CD4-positive, alpha-beta T cell treated with Interleukin-17A for 1 hour (primary cell): Measurements from ENCODE around the gene CYGB.
"Not testable (repeated sequence)": the region's sequence is repeated elsewhere in the genome, so short reads cannot be mapped to it uniquely, and the experiment has no call there.

Experiments
- DNase-seq: peaks from one replicate; pipeline ENCODE4 v3.0.0-alpha.2; 2020

CYGB gene

GRCh38 chr17:76519048-76519966 is 18.2 kb downstream of the CYGB start:
- DNase-seq, result no peak

- no peak for DNase-seq
Measured at GRCh38 chr17:76517638-76518038, 19.9 kb downstream of the CYGB start.

GRCh38 chr17:76515274-76515949 is 22.1 kb downstream of the CYGB start:
- peak; percentile 93 for DNase-seq

- not testable (repeated sequence) for DNase-seq
Measured at GRCh38 chr17:76514355-76514754, 23.2 kb downstream of the CYGB start.

- no peak for DNase-seq
Measured at GRCh38 chr17:76513306-76513692, 24.2 kb downstream of the CYGB start.

GRCh38 chr17:76512366-76513305 is 24.9 kb downstream of the CYGB start:
- no peak for DNase-seq

GRCh38 chr17:76511668-76512365 is 25.7 kb downstream of the CYGB start:
- DNase-seq, result peak; percentile 27

- no peak for DNase-seq
Measured at GRCh38 chr17:76510831-76511244, 26.7 kb downstream of the CYGB start.

GRCh38 chr17:76508472-76509063 is 28.9 kb downstream of the CYGB start:
- DNase-seq, result not testable (repeated sequence)

- DNase-seq, result peak; percentile 93
Measured at GRCh38 chr17:76506408-76507345, 30.8 kb downstream of the CYGB start.

GRCh38 chr17:76504117-76504516 is 33.4 kb downstream of the CYGB start:
- DNase-seq, result no peak

- DNase-seq, result no peak
Measured at GRCh38 chr17:76502341-76503211, 34.9 kb downstream of the CYGB start.

- no peak for DNase-seq
Measured at GRCh38 chr17:76501827-76502307, 35.6 kb downstream of the CYGB start.

- peak; percentile 97 for DNase-seq
Measured at GRCh38 chr17:76501018-76501826, 36.3 kb downstream of the CYGB start, which contains the start of gene RHBDF2. Gene RHBDF2 (minus strand): TSS chr17:76501423. CDS start chr17:76481524, 19,899 bp downstream.

- DNase-seq, result no peak
Measured at GRCh38 chr17:76500747-76501017, 36.8 kb downstream of the CYGB start.

- no peak for DNase-seq
Measured at GRCh38 chr17:76500074-76500746, 37.3 kb downstream of the CYGB start.

- DNase-seq, result no peak
Measured at GRCh38 chr17:76499267-76499667, 38.2 kb downstream of the CYGB start.

- DNase-seq, result peak; percentile 37
Measured at GRCh38 chr17:76498876-76499251, 38.6 kb downstream of the CYGB start.
